Suprapubic skin (tissue), 4 donors: ENCODE results near the gene GEMIN4. TPM values are rescaled to one million over a fixed set of nuclear protein-coding genes. Genes with fewer than 3 reads are reported as not detected.
A peak's percentile ranks its signal among the peaks of the same experiment; 100 is the strongest.
"Not testable (repeated sequence)": the region's sequence is repeated elsewhere in the genome, so short reads cannot be mapped to it uniquely, and the experiment has no call there.

Source experiments
- DNase-seq, 2 donors: peaks; one replicate each; pipeline ENCODE4 v3.0.0-alpha.2; 2019; ENCODE audit warnings: low spot score in 2 of 2
- H3K27ac ChIP-seq: fragments of 200-600 bp; sonication (generic); one replicate; pipeline ENCODE4 v1.5.1; 2019
- H3K27me3 ChIP-seq: fragments of 200-600 bp; sonication (generic); one replicate; pipeline ENCODE4 v1.5.1; 2019
- H3K36me3 ChIP-seq: fragments of 200-600 bp; sonication (generic); one replicate; pipeline ENCODE4 v1.5.1; 2019
- H3K4me1 ChIP-seq: fragments of 200-600 bp; sonication (generic); one replicate; pipeline ENCODE4 v1.5.1; 2019
- H3K4me3 ChIP-seq: fragments of 200-600 bp; sonication (generic); one replicate; pipeline ENCODE4 v1.5.1; 2019; ENCODE audit warnings: mild to moderate bottlenecking
- H3K9me3 ChIP-seq: fragments of 200-600 bp; sonication (generic); one replicate; pipeline ENCODE4 v1.5.1; 2019
- CTCF ChIP-seq, 2 donors: fragments of 200-600 bp in 1 of 2; fragments of 450-650 bp in 1 of 2; sonication (generic) in 1 of 2; IDR thresholded peaks; one replicate each; pipeline ENCODE4 v1.5.1; 2016 to 2019; ENCODE audit warnings: antibody characterized with exemption in 2 of 2, mild to moderate bottlenecking in 1 of 2, moderate library complexity in 1 of 2
- EP300 ChIP-seq: sonication (generic); formaldehyde crosslinking; IDR thresholded peaks from one replicate; pipeline ENCODE4 v1.6.1; 2017; ENCODE audit warnings: antibody characterized with exemption
- POLR2A ChIP-seq, 2 donors: fragments of 450-650 bp; IDR thresholded peaks; one replicate each; pipeline ENCODE4 v1.6.1; 2017; ENCODE audit warnings: antibody characterized with exemption in 2 of 2, mild to moderate bottlenecking in 2 of 2, moderate library complexity in 2 of 2
- POLR2AphosphoS5 ChIP-seq, 3 donors: sonication (generic); formaldehyde crosslinking; IDR thresholded peaks; one replicate each; pipeline ENCODE4 v1.6.1; 2017; ENCODE audit warnings: antibody characterized with exemption in 3 of 3
- WGBS: methylation state at CpG from one replicate; pipeline ENCODE4 v1.1.5; 2018; 5-methylcytosine and 5-hydroxymethylcytosine counted together
- total RNA-seq, 4 donors: library from RNA; depleted of rRNA; stranded (reverse); fragments of >200 nt; gene quantifications; one replicate each; pipeline ENCODE4 v1.1.0, GENCODE V29; 2016

Gene GEMIN4
- total RNA-seq, 4 donors from 2014 or later, result 37.2 to 56.4 (median 48.7) TPM

DNA sequence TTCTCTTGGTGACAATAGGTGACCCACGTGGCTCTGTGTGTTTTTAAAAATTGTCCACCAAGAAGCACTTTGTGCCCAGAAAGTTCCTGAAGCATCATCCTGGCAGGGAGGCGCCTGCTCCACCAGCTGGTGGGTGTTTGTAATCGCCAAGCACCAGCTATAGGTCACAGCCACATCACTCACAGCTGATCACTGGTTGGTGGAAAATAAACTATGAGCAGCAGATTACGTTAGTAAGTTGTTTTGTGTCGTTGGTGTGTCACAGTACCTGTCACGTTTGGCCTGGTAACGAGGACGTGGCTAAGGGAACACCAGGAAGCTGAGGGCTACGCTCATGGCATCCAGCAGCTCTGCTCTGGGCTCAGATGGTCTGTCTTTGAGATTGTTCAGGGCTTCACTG lies 40.2 kb upstream of the GEMIN4 start:
- Histone ChIP-seq H3K27ac (no peak overlapping the region), H3K27me3 (no peaks in the 10 kb centered on the region), H3K9me3 (no peaks in the 10 kb centered on the region), H3K4me1 (peaks cover 27% of the 10 kb centered on the region), H3K4me3 (no peak overlapping the region), H3K36me3 (peaks cover 44% of the 10 kb centered on the region)
- DNase-seq, result no peak
- WGBS, result 71% methylated on average over 9 of the region's 9 CpGs
- no peak for TF ChIP-seq POLR2A (IDR thresholded peaks at IDR 0.05)
- TF ChIP-seq CTCF (IDR thresholded peaks at IDR 0.05), result no peak
- TF ChIP-seq POLR2AphosphoS5 (IDR thresholded peaks at IDR 0.05), result no peak
- no peak for TF ChIP-seq EP300

DNA sequence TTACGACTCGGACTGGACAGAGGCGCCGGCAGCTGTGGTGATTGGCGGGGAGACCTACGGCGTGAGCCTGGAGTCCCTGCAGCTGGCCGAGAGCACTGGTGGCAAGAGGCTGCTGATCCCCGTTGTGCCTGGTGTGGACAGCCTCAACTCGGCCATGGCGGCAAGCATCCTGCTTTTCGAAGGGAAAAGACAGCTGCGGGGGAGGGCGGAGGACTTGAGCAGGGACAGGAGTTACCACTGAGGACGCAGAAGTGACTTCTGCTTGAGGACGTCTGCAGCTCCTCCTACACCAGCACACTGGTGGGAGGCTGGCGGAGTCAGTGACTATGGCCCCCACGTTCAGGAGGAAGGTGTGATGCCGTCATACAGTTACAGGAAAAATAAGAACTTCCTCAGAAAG lies 39.8 kb upstream of the GEMIN4 start:
- TF ChIP-seq POLR2A (IDR thresholded peaks at IDR 0.05), result no peak
- TF ChIP-seq EP300, result no peak
- TF ChIP-seq CTCF (IDR thresholded peaks at IDR 0.05), result no peak
- TF ChIP-seq POLR2AphosphoS5 (IDR thresholded peaks at IDR 0.05), result no peak
- H3K27me3 ChIP-seq, result no peaks in the 10 kb centered on the region
- H3K9me3 ChIP-seq, result no peaks in the 10 kb centered on the region
- H3K27ac ChIP-seq, result no peak overlapping the region
- peaks cover 45% of the 10 kb centered on the region for H3K36me3 ChIP-seq
- 90% methylated on average over 13 of the region's 19 CpGs for WGBS
- peaks cover 27% of the 10 kb centered on the region for H3K4me1 ChIP-seq
- DNase-seq, result no peak
- no peak overlapping the region for H3K4me3 ChIP-seq

DNA sequence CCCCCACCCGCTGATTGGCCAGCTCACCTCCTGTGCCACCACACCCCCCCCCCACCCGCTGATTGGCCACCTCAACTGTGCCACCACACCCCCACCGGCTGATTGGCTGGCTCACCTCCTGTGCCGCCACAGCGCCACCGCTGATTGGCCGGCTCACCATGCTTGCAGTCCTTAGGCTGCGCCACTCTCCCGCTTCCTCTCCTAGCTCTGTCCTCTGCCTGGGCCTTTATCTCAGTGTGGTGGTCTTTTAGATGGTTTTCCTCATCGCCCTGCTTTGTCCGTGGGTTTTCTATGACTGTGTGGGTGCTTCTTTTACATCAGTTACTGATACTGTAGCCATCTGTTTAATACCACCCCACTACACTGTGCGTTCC lies 38.8 kb upstream of the GEMIN4 start:
- not testable (repeated sequence) for H3K9me3 ChIP-seq, H3K4me3 ChIP-seq, DNase-seq, H3K27ac ChIP-seq, H3K27me3 ChIP-seq
- WGBS, result 53% methylated on average over 9 of the region's 12 CpGs
- peaks cover 45% of the 10 kb centered on the region for H3K36me3 ChIP-seq
- H3K4me1 ChIP-seq, result peaks cover 27% of the 10 kb centered on the region

GRCh38 chr17:789931-790873 lies 38.1 kb upstream of the GEMIN4 start:
- H3K27me3 ChIP-seq, H3K9me3 ChIP-seq, DNase-seq: not testable (repeated sequence)
- H3K4me1 ChIP-seq, result peaks cover 23% of the 10 kb centered on the region
- 54% methylated on average over 36 of the region's 38 CpGs for WGBS
- H3K4me3 ChIP-seq, result peak overlapping the region; percentile 11
- H3K27ac ChIP-seq, result peak overlapping the region; percentile 89
- H3K36me3 ChIP-seq, result peaks cover 45% of the 10 kb centered on the region

DNA sequence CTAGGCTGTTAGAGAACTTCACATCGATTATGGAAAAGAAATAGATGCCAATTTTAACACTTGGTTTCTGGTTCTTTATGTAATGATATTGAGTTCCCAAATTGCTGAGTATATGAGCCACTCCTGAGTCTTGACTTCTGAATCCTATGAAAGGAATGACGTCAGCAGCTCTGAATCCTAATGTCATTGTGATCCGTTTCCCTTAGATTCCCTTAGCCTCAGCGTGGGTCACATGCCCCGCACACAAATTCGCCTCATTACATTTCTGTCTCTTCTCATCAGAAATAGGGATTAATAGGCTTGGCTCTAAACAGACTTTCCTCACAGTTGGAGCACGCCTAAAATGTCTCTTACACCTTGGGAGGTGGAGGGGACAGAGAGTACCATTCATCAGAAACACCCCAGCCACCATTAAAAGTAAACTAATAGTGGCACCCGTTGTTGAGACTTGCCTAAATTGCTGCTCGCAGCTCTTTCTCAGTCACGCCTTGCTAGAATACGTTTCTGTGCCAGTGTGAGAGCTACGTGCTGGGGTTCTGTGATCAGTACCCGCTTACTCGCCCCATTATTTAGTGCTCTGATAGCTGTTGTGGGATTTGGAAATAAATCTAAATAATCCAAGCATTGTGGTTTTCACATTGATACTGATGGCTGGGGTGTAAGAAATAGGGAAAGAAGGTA lies 37.2 kb upstream of the GEMIN4 start:
- Histone ChIP-seq H3K27me3 (no peaks in the 10 kb centered on the region), H3K4me1 (peaks cover 24% of the 10 kb centered on the region), H3K27ac (peak overlapping the region; percentile 89), H3K36me3 (peaks cover 52% of the 10 kb centered on the region), H3K9me3 (no peaks in the 10 kb centered on the region), H3K4me3 (peak overlapping the region; percentile 11)
- WGBS, result 68% methylated on average over 14 of the region's 14 CpGs
- no peak for TF ChIP-seq POLR2AphosphoS5 (IDR thresholded peaks at IDR 0.05)
- no peak for TF ChIP-seq CTCF (IDR thresholded peaks at IDR 0.05)
- no peak for TF ChIP-seq EP300
- TF ChIP-seq POLR2A (IDR thresholded peaks at IDR 0.05), result no peak
- DNase-seq, result no peak

DNA sequence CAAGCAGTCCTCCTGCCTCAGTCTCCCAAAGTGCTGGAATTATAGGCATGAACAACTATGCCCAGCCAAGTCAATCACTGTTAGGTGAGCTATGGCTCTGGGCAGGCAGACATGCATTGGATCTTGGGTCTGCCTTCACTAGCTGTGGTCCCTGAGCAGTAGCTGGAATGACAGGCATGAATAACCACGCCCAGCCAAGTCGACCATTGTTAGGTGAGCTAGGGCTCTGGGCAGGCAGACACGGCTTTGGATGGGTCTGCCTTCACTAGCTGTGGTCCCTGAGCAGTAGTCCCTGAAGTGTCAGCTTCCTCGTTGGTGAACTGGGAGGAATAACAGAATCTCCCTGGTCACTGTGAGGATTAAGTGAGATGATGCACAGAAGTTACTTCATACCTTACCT lies 36.5 kb upstream of the GEMIN4 start:
- no peaks in the 10 kb centered on the region for H3K9me3 ChIP-seq
- TF ChIP-seq CTCF (IDR thresholded peaks at IDR 0.05) (no peak), POLR2AphosphoS5 (IDR thresholded peaks at IDR 0.05) (no peak), EP300 (no peak), POLR2A (IDR thresholded peaks at IDR 0.05) (no peak)
- H3K4me3 ChIP-seq, result no peak overlapping the region
- peak overlapping the region; percentile 89 for H3K27ac ChIP-seq
- H3K36me3 ChIP-seq, result peaks cover 57% of the 10 kb centered on the region
- H3K4me1 ChIP-seq, result peaks cover 31% of the 10 kb centered on the region
- WGBS, result 95% methylated on average over 3 of the region's 4 CpGs
- H3K27me3 ChIP-seq, result no peaks in the 10 kb centered on the region
- DNase-seq, result peak in 1 of 2 donors; percentile 49
